Mammary epithelial cell (primary cell): ENCODE results near the gene KLRC3.
"Not testable (repeated sequence)": the region's sequence is repeated elsewhere in the genome, so short reads cannot be mapped to it uniquely, and the experiment has no call there.

Experiments used
- CTCF ChIP-seq, 2 donors: IDR thresholded peaks in 1 of 2; conservative IDR thresholded peaks in 1 of 2; 2 replicates each; pipeline ENCODE4 v1.5.1; 2011 to 2012; ENCODE audit warnings: inconsistent platforms in 2 of 2, low read length in 2 of 2, mild to moderate bottlenecking in 2 of 2, control low read depth in 1 of 2, low read depth in 1 of 2; ENCODE audit not compliant: insufficient read depth in 1 of 2; ENCODE audit errors: extremely low read depth in 1 of 2
- EZH2 ChIP-seq: IDR thresholded peaks from 2 replicates; pipeline ENCODE4 v1.6.1; 2012; ENCODE audit warnings: low read length, inconsistent platforms, borderline replicate concordance

GRCh38 chr12:10396176-10396575 lies 24.2 kb downstream of the KLRC3 start:
- not testable (repeated sequence) for TF ChIP-seq CTCF (conservative IDR thresholded peaks at IDR 0.05 in 1 of 2, IDR thresholded peaks at IDR 0.05 in 1 of 2; ENCODE audit: extremely low read depth in 1 of 2, insufficient read depth in 1 of 2, low read depth in 1 of 2, low read length in 2 of 2); EZH2
